ENCODE data around the gene MYH6. TPM values are rescaled to one million over a fixed set of nuclear protein-coding genes. Genes with fewer than 3 reads are reported as not detected.

Gene MYH6
- total and polyA plus RNA-seq, 2 of the 13 experiments (the other 11 are each of a cell fraction or from before 2014, with no cell fraction given): 0.01 TPM; not detected in 1

DNA sequence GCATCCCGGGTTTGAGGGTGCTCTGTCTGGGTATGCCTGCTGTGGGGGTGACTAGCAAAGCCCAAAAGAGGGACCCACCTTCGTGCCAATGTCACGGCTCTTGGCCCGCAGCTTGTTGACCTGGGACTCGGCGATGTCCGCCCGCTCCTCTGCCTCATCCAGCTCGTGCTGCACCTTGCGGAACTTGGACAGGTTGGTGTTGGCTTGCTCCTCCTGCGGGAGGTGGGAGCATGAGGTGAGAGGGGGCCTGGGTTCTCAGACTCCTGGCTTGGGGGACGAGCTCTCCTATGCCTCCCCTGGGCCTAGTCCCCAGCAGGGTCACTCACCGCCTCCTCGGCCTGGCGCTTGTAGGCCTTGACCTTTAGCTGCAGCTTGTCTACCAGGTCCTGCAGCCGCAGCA is 5.6 kb upstream of the MYH6 start:
- no peak overlapping the region for H3K9ac ChIP-seq (ENCODE audit: insufficient read depth, low read depth, low read length)
- in situ Hi-C loops (cut with HindIII; ENCODE audit: extremely low pct_ligation_motif_present, low pct_unique_long_range_greater_than_20kb) (no loop called here), intact Hi-C loops (cut with micrococcal nuclease; ENCODE audit: unreplicated experiment) (no loop called here)
- TF ChIP-seq, protein P1, sequence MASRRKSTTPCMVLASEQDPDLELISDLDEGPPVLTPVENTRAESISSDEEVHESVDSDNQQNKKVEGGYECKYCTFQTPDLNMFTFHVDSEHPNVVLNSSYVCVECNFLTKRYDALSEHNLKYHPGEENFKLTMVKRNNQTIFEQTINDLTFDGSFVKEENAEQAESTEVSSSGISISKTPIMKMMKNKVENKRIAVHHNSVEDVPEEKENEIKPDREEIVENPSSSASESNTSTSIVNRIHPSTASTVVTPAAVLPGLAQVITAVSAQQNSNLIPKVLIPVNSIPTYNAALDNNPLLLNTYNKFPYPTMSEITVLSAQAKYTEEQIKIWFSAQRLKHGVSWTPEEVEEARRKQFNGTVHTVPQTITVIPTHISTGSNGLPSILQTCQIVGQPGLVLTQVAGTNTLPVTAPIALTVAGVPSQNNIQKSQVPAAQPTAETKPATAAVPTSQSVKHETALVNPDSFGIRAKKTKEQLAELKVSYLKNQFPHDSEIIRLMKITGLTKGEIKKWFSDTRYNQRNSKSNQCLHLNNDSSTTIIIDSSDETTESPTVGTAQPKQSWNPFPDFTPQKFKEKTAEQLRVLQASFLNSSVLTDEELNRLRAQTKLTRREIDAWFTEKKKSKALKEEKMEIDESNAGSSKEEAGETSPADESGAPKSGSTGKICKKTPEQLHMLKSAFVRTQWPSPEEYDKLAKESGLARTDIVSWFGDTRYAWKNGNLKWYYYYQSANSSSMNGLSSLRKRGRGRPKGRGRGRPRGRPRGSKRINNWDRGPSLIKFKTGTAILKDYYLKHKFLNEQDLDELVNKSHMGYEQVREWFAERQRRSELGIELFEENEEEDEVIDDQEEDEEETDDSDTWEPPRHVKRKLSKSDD (CRISPR knock-in tag; IDR thresholded peaks at IDR 0.05; ENCODE audit: low read depth): no peak
- TF ChIP-seq, protein P2, sequence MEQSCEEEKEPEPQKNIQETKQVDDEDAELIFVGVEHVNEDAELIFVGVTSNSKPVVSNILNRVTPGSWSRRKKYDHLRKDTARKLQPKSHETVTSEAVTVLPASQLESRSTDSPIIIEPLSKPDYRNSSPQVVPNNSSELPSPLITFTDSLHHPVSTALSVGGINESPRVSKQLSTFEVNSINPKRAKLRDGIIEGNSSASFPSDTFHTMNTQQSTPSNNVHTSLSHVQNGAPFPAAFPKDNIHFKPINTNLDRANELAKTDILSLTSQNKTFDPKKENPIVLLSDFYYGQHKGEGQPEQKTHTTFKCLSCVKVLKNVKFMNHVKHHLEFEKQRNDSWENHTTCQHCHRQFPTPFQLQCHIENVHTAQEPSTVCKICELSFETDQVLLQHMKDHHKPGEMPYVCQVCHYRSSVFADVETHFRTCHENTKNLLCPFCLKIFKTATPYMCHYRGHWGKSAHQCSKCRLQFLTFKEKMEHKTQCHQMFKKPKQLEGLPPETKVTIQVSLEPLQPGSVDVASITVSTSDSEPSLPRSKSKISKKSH (CRISPR knock-in tag; IDR thresholded peaks at IDR 0.05; ENCODE audit: borderline replicate concordance): 0 out of 2 replicates have a peak, but pooled peaks have one; percentile 53
- TF ChIP-seq NONO (IDR thresholded peaks at IDR 0.05) (no peak), NONO (CRISPR knock-in tag; conservative IDR thresholded peaks at IDR 0.05) (no peak), ATAD3A (CRISPR knock-in tag; IDR thresholded peaks at IDR 0.05) (no peak), SIX1 (CRISPR knock-in tag; IDR thresholded peaks at IDR 0.05; ENCODE audit: borderline replicate concordance) (no peak), SMAD3 (CRISPR knock-in tag; IDR thresholded peaks at IDR 0.05) (no peak), ZNF567 (CRISPR knock-in tag; IDR thresholded peaks at IDR 0.05; ENCODE audit: borderline replicate concordance) (no peak), CBX1 (IDR thresholded peaks at IDR 0.05; ENCODE audit: low read depth) (no peak)
- TF ChIP-seq, protein P3, sequence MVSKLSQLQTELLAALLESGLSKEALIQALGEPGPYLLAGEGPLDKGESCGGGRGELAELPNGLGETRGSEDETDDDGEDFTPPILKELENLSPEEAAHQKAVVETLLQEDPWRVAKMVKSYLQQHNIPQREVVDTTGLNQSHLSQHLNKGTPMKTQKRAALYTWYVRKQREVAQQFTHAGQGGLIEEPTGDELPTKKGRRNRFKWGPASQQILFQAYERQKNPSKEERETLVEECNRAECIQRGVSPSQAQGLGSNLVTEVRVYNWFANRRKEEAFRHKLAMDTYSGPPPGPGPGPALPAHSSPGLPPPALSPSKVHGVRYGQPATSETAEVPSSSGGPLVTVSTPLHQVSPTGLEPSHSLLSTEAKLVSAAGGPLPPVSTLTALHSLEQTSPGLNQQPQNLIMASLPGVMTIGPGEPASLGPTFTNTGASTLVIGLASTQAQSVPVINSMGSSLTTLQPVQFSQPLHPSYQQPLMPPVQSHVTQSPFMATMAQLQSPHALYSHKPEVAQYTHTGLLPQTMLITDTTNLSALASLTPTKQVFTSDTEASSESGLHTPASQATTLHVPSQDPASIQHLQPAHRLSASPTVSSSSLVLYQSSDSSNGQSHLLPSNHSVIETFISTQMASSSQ (IDR thresholded peaks at IDR 0.05; ENCODE audit: low read depth): no peak
- TF ChIP-seq, protein P3 (CRISPR knock-in tag; IDR thresholded peaks at IDR 0.05; ENCODE audit: borderline replicate concordance): 0 out of 2 replicates have a peak, but pooled peaks have one; percentile 25
- WGBS (ENCODE audit: low lambda C conversion rate): 46% methylated on average over 16 of the region's 16 CpGs
- no peaks in the 10 kb centered on the region for H3K9me3 ChIP-seq (ENCODE audit: low read length)
- H3K27me3 ChIP-seq (ENCODE audit: control insufficient read depth in 1 of 2, insufficient read depth in 2 of 2, low read length in 2 of 2): peaks cover 45 to 99% of the 10 kb centered on the region in 2 experiments
- no peak overlapping the region for H3K4me3 ChIP-seq (replicated peaks in 1 of 3; ENCODE audit: insufficient read depth in 1 of 3, low read depth in 2 of 3, low read length in 3 of 3)
- no peak overlapping the region for H3K4me2 ChIP-seq (ENCODE audit: low read depth, low read length)
- no peak for ATAC-seq
- POLR2A ChIA-PET: no interaction called here
- H3K4me1 ChIP-seq (ENCODE audit: insufficient read depth, low read length): no peaks in the 10 kb centered on the region
- no peaks in the 10 kb centered on the region for H4K20me1 ChIP-seq (ENCODE audit: insufficient read depth, low read length)
- no peak for FAIRE-seq
- H3K36me3 ChIP-seq (replicated peaks in 1 of 2; ENCODE audit: control insufficient read depth in 1 of 2, insufficient read depth in 2 of 2, low read length in 2 of 2): no peaks in the 10 kb centered on the region
- H3K79me2 ChIP-seq (ENCODE audit: insufficient read depth, low read length): no peaks in the 10 kb centered on the region
- no peak for DNase-seq (ENCODE audit: low spot score)
- H3K27ac ChIP-seq (ENCODE audit: extremely low read length, insufficient read depth, low read length): no peak overlapping the region
- CTCF ChIA-PET (ENCODE audit: low intra/inter-chr PET ratio, low total read pairs): no interaction called here
- H2AFZ ChIP-seq (ENCODE audit: low read length): no peak overlapping the region
- BruUV-seq (replicated peaks): no TSS peak
